ENCODE data around the gene DLGAP3.
"Not testable (repeated sequence)": the region's sequence is repeated elsewhere in the genome, so short reads cannot be mapped to it uniquely, and the experiment has no call there.

Gene DLGAP3

GRCh38 chr1:34831721-34832246, 97.7 kb downstream of the DLGAP3 start:
- no peak for DNase-seq

- DNase-seq, result no peak
Measured at GRCh38 chr1:34829250-34829649, 100.2 kb downstream of the DLGAP3 start.

GRCh38 chr1:34828611-34829010, 100.8 kb downstream of the DLGAP3 start:
- no peak for DNase-seq

GRCh38 chr1:34827341-34827941, 102.0 kb downstream of the DLGAP3 start:
- DNase-seq, result no peak

- DNase-seq, result no peak
Measured at GRCh38 chr1:34825455-34826091, 103.9 kb downstream of the DLGAP3 start.

GRCh38 chr1:34824817-34825454, 104.5 kb downstream of the DLGAP3 start:
- no peak for DNase-seq

GRCh38 chr1:34822202-34822601, 107.2 kb downstream of the DLGAP3 start:
- DNase-seq, result no peak

- not testable (repeated sequence) for DNase-seq
Measured at GRCh38 chr1:34818862-34819261, 110.6 kb downstream of the DLGAP3 start.

- DNase-seq, result no peak
Measured at GRCh38 chr1:34816778-34817177, 112.7 kb downstream of the DLGAP3 start.

- DNase-seq, result no peak
Measured at GRCh38 chr1:34816332-34816731, 113.1 kb downstream of the DLGAP3 start.

Data from activated effector memory CD4-positive, alpha-beta T cell treated with Interleukin-2 at 50 U/mL for 16 hours (primary cell).